Ovary (tissue), 3 donors: ENCODE measurements around the gene CCDC83.

ENCODE experiments used
- POLR2A ChIP-seq: fragments of 450-650 bp; IDR thresholded peaks from one replicate; pipeline ENCODE4 v1.6.1; 2017; ENCODE audit warnings: antibody characterized with exemption, mild to moderate bottlenecking, moderate library complexity
- TF ChIP-seq, protein P1 (sequence below), 3 donors: fragments of 450-650 bp in 2 of 3; fragments of 200-600 bp in 1 of 3; IDR thresholded peaks; one replicate each; pipeline versions ENCODE4 v1.5.1 to v1.8.0; 2016 to 2022; ENCODE audit warnings: antibody characterized with exemption in 3 of 3, mild to moderate bottlenecking in 1 of 3
- donor health status: DM: no; HTN: no; CAD: no.

- TF ChIP-seq POLR2A: no peak
- TF ChIP-seq, protein P1, sequence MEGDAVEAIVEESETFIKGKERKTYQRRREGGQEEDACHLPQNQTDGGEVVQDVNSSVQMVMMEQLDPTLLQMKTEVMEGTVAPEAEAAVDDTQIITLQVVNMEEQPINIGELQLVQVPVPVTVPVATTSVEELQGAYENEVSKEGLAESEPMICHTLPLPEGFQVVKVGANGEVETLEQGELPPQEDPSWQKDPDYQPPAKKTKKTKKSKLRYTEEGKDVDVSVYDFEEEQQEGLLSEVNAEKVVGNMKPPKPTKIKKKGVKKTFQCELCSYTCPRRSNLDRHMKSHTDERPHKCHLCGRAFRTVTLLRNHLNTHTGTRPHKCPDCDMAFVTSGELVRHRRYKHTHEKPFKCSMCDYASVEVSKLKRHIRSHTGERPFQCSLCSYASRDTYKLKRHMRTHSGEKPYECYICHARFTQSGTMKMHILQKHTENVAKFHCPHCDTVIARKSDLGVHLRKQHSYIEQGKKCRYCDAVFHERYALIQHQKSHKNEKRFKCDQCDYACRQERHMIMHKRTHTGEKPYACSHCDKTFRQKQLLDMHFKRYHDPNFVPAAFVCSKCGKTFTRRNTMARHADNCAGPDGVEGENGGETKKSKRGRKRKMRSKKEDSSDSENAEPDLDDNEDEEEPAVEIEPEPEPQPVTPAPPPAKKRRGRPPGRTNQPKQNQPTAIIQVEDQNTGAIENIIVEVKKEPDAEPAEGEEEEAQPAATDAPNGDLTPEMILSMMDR (IDR thresholded peaks at IDR 0.05): no peak
Measured at GRCh38 chr11:85934596-85935169, 79.5 kb downstream of the CCDC83 start.
